ENCODE data around the gene KCNQ5.

Gene KCNQ5

GRCh38 chr6:72709431-72709830 is 87.6 kb downstream of the KCNQ5 start:
- POLR2A ChIA-PET: no interaction called here
- TF ChIP-seq ZNF426 (tag by site-specific recombination; IDR thresholded peaks at IDR 0.05) (no peak), BCL11A (tag by site-specific recombination; IDR thresholded peaks at IDR 0.05; ENCODE audit: low read depth) (no peak), ZNF629 (tag by site-specific recombination; IDR thresholded peaks at IDR 0.05) (no peak), ZNF600 (tag by site-specific recombination; IDR thresholded peaks at IDR 0.05) (no peak), ZNF623 (tag by site-specific recombination; IDR thresholded peaks at IDR 0.05) (no peak), ZNF211 (tag by site-specific recombination; IDR thresholded peaks at IDR 0.05; ENCODE audit: low read depth) (no peak), ZNF398 (tag by site-specific recombination; IDR thresholded peaks at IDR 0.05) (no peak), ZSCAN16 (tag by site-specific recombination; IDR thresholded peaks at IDR 0.05) (no peak), ZNF10 (tag by site-specific recombination; IDR thresholded peaks at IDR 0.05) (no peak), ZNF311 (tag by site-specific recombination; IDR thresholded peaks at IDR 0.05; ENCODE audit: borderline replicate concordance) (no peak), BCL6B (tag by site-specific recombination; IDR thresholded peaks at IDR 0.05) (no peak), ZNF561 (tag by site-specific recombination; IDR thresholded peaks at IDR 0.05; ENCODE audit: borderline replicate concordance) (no peak), ZFP69B (tag by site-specific recombination; IDR thresholded peaks at IDR 0.05) (no peak), ZNF221 (tag by site-specific recombination; IDR thresholded peaks at IDR 0.05; ENCODE audit: borderline replicate concordance) (no peak)
- TF ChIP-seq, protein P1, sequence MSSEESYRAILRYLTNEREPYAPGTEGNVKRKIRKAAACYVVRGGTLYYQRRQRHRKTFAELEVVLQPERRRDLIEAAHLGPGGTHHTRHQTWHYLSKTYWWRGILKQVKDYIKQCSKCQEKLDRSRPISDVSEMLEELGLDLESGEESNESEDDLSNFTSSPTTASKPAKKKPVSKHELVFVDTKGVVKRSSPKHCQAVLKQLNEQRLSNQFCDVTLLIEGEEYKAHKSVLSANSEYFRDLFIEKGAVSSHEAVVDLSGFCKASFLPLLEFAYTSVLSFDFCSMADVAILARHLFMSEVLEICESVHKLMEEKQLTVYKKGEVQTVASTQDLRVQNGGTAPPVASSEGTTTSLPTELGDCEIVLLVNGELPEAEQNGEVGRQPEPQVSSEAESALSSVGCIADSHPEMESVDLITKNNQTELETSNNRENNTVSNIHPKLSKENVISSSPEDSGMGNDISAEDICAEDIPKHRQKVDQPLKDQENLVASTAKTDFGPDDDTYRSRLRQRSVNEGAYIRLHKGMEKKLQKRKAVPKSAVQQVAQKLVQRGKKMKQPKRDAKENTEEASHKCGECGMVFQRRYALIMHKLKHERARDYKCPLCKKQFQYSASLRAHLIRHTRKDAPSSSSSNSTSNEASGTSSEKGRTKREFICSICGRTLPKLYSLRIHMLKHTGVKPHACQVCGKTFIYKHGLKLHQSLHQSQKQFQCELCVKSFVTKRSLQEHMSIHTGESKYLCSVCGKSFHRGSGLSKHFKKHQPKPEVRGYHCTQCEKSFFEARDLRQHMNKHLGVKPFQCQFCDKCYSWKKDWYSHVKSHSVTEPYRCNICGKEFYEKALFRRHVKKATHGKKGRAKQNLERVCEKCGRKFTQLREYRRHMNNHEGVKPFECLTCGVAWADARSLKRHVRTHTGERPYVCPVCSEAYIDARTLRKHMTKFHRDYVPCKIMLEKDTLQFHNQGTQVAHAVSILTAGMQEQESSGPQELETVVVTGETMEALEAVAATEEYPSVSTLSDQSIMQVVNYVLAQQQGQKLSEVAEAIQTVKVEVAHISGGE (tag by site-specific recombination; conservative IDR thresholded peaks at IDR 0.05; ENCODE audit: low read depth): no peak
- TF ChIP-seq, protein P2, sequence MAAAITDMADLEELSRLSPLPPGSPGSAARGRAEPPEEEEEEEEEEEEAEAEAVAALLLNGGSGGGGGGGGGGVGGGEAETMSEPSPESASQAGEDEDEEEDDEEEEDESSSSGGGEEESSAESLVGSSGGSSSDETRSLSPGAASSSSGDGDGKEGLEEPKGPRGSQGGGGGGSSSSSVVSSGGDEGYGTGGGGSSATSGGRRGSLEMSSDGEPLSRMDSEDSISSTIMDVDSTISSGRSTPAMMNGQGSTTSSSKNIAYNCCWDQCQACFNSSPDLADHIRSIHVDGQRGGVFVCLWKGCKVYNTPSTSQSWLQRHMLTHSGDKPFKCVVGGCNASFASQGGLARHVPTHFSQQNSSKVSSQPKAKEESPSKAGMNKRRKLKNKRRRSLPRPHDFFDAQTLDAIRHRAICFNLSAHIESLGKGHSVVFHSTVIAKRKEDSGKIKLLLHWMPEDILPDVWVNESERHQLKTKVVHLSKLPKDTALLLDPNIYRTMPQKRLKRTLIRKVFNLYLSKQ (tag by site-specific recombination; IDR thresholded peaks at IDR 0.05; ENCODE audit: borderline replicate concordance): no peak
- H3K4me1 ChIP-seq (ENCODE audit: control insufficient read depth, insufficient read depth, low read length): no peaks in the 10 kb centered on the region
- H3K36me3 ChIP-seq (ENCODE audit: control insufficient read depth in 2 of 2, insufficient read depth in 1 of 2, low read length in 2 of 2): no peaks in the 10 kb centered on the region
- CTCF ChIA-PET: no interaction called here
- no peak overlapping the region for H3K27ac ChIP-seq (ENCODE audit: extremely low read depth, low read depth, low read length)
- H3K4me3 ChIP-seq (ENCODE audit: low read depth, low read length): no peak overlapping the region
- no peaks in the 10 kb centered on the region for H3K9me3 ChIP-seq (ENCODE audit: control insufficient read depth, insufficient read depth, low read depth, low read length)

GRCh38 chr6:72711731-72712130 is 89.9 kb downstream of the KCNQ5 start:
- CTCF ChIA-PET: interaction anchor here (0.7 kb wide), 1 partner anchor 464 kb away, joined by 4 read pairs; no protein-coding TSS in a partner anchor
- H3K9me3 ChIP-seq (ENCODE audit: control insufficient read depth, insufficient read depth, low read depth, low read length): no peaks in the 10 kb centered on the region
- POLR2A ChIA-PET: no interaction called here
- no peak overlapping the region for H3K4me3 ChIP-seq (ENCODE audit: low read depth, low read length)
- no peak for TF ChIP-seq GLIS1 (tag by site-specific recombination; IDR thresholded peaks at IDR 0.05)
- no peak overlapping the region for H3K27ac ChIP-seq (ENCODE audit: extremely low read depth, low read depth, low read length)
- no peaks in the 10 kb centered on the region for H3K4me1 ChIP-seq (ENCODE audit: control insufficient read depth, insufficient read depth, low read length)
- no peaks in the 10 kb centered on the region for H3K36me3 ChIP-seq (ENCODE audit: control insufficient read depth in 2 of 2, insufficient read depth in 1 of 2, low read length in 2 of 2)

All from HEK293 (cell line).